K562 (cell line): ENCODE data around the gene OR1E2. TPM values are rescaled to one million over a fixed set of nuclear protein-coding genes. Genes with fewer than 3 reads are reported as not detected.

Experiments used
- polyA plus RNA-seq, 8 experiments: library from polyadenylated mRNA; depleted of rRNA in 4 of 8; stranded (reverse) in 5 of 8; unstranded in 3 of 8; fragments of >200 nt; fragmentation: Nextera tagmentation in 2 of 8; fragmentation: Illumina TruSeq in 1 of 8; extraction: Ambion mirVana in 2 of 8; extraction: Trizol in 1 of 8; gene quantifications; 2 replicates each; pipeline versions ENCODE4 v1.2.1 to v1.2.3, GENCODE V29; 2011 to 2014; ENCODE audit warnings: inconsistent platforms in 1 of 8, missing spikeins in 1 of 8
- total RNA-seq, 7 experiments: library from RNA; depleted of rRNA in 6 of 7; stranded (reverse); fragments of >200 nt in 6 of 7; fragmentation: Illumina TruSeq in 2 of 7; extraction: Trizol in 2 of 7; gene quantifications; 2 replicates each; pipeline versions ENCODE4 v1.2.1 to v1.2.3, GENCODE V29; 2011 to 2021; ENCODE audit warnings: low replicate concordance in 1 of 7

The OR1E2 gene
- total and polyA plus RNA-seq, 9 of the 15 experiments (the other 6 are each of a cell fraction or from before 2014, with no cell fraction given), result not detected

Other genes with a start within 250 kb of the OR1E2 start
Only the 7 nearest of the 14 such genes appear.
- gene OR3A1, start 135.5 kb downstream of the OR1E2 start, total RNA-seq (2014; rRNA removed), result not detected in 2 replicates
- not detected in 2 replicates for gene OR3A1, start 135.5 kb downstream of the OR1E2 start, total RNA-seq (2014; rRNA removed; fragmentation: Illumina TruSeq; extraction: Trizol)
- gene OR3A1, start 135.5 kb downstream of the OR1E2 start, total RNA-seq (2015; rRNA removed; fragmentation: Illumina TruSeq; extraction: Trizol), result not detected in 2 replicates
- not detected in 2 replicates for gene OR3A1, start 135.5 kb downstream of the OR1E2 start, total RNA-seq (2021)
- gene OR3A1, start 135.5 kb downstream of the OR1E2 start, polyA plus RNA-seq (2011; rRNA removed), result not detected in 2 replicates
- not detected in 2 replicates for gene OR3A1, start 135.5 kb downstream of the OR1E2 start, polyA plus RNA-seq (2014; fragmentation: Illumina TruSeq; extraction: Trizol)
- gene OR3A1, start 135.5 kb downstream of the OR1E2 start, polyA plus RNA-seq (2014; fragmentation: Nextera tagmentation; extraction: Ambion mirVana), result not detected
- not detected in 2 replicates for gene OR3A1, start 135.5 kb downstream of the OR1E2 start, polyA plus RNA-seq (2014; rRNA removed)
- not detected in 2 replicates for gene OR3A2, start 47.5 kb downstream of the OR1E2 start, total RNA-seq (2014; rRNA removed)
- not detected in 2 replicates for gene OR3A2, start 47.5 kb downstream of the OR1E2 start, total RNA-seq (2014; rRNA removed; fragmentation: Illumina TruSeq; extraction: Trizol)
- not detected in 2 replicates for gene OR3A2, start 47.5 kb downstream of the OR1E2 start, total RNA-seq (2015; rRNA removed; fragmentation: Illumina TruSeq; extraction: Trizol)
- gene OR3A2, start 47.5 kb downstream of the OR1E2 start, total RNA-seq (2021), result not detected in 2 replicates
- not detected in 2 replicates for gene OR3A2, start 47.5 kb downstream of the OR1E2 start, polyA plus RNA-seq (2011; rRNA removed)
- not detected in 2 replicates for gene OR3A2, start 47.5 kb downstream of the OR1E2 start, polyA plus RNA-seq (2014; fragmentation: Illumina TruSeq; extraction: Trizol)
- gene OR3A2, start 47.5 kb downstream of the OR1E2 start, polyA plus RNA-seq (2014; fragmentation: Nextera tagmentation; extraction: Ambion mirVana), result not detected
- not detected in 2 replicates for gene OR3A2, start 47.5 kb downstream of the OR1E2 start, polyA plus RNA-seq (2014; rRNA removed)
- not detected in 2 replicates for gene OR1E1, start 35.4 kb downstream of the OR1E2 start, total RNA-seq (2014; rRNA removed)
- not detected in 2 replicates for gene OR1E1, start 35.4 kb downstream of the OR1E2 start, total RNA-seq (2014; rRNA removed; fragmentation: Illumina TruSeq; extraction: Trizol)
- gene OR1E1, start 35.4 kb downstream of the OR1E2 start, total RNA-seq (2015; rRNA removed; fragmentation: Illumina TruSeq; extraction: Trizol), result not detected in 2 replicates
- not detected in 2 replicates for gene OR1E1, start 35.4 kb downstream of the OR1E2 start, total RNA-seq (2021)
- gene OR1E1, start 35.4 kb downstream of the OR1E2 start, polyA plus RNA-seq (2011; rRNA removed), result not detected in 2 replicates
- not detected in 2 replicates for gene OR1E1, start 35.4 kb downstream of the OR1E2 start, polyA plus RNA-seq (2014; fragmentation: Illumina TruSeq; extraction: Trizol)
- not detected for gene OR1E1, start 35.4 kb downstream of the OR1E2 start, polyA plus RNA-seq (2014; fragmentation: Nextera tagmentation; extraction: Ambion mirVana)
- not detected in 2 replicates for gene OR1E1, start 35.4 kb downstream of the OR1E2 start, polyA plus RNA-seq (2014; rRNA removed)
- not detected in 2 replicates for gene OR3A3, start 22.5 kb downstream of the OR1E2 start, total RNA-seq (2014; rRNA removed)
- gene OR3A3, start 22.5 kb downstream of the OR1E2 start, total RNA-seq (2014; rRNA removed; fragmentation: Illumina TruSeq; extraction: Trizol), result not detected in 2 replicates
- not detected in 2 replicates for gene OR3A3, start 22.5 kb downstream of the OR1E2 start, total RNA-seq (2015; rRNA removed; fragmentation: Illumina TruSeq; extraction: Trizol)
- not detected in 2 replicates for gene OR3A3, start 22.5 kb downstream of the OR1E2 start, total RNA-seq (2021)
- not detected in 2 replicates for gene OR3A3, start 22.5 kb downstream of the OR1E2 start, polyA plus RNA-seq (2011; rRNA removed)
- gene OR3A3, start 22.5 kb downstream of the OR1E2 start, polyA plus RNA-seq (2014; fragmentation: Illumina TruSeq; extraction: Trizol), result not detected in 2 replicates
- not detected for gene OR3A3, start 22.5 kb downstream of the OR1E2 start, polyA plus RNA-seq (2014; fragmentation: Nextera tagmentation; extraction: Ambion mirVana)
- not detected in 2 replicates for gene OR3A3, start 22.5 kb downstream of the OR1E2 start, polyA plus RNA-seq (2014; rRNA removed)
- gene SPATA22, start 38.0 kb upstream of the OR1E2 start, total RNA-seq (2014; rRNA removed), result 0.16 and 0.18 TPM in 2 replicates
- 0.44 and 0.73 TPM in 2 replicates for gene SPATA22, start 38.0 kb upstream of the OR1E2 start, total RNA-seq (2014; rRNA removed; fragmentation: Illumina TruSeq; extraction: Trizol)
- 0.33 and 0.38 TPM in 2 replicates for gene SPATA22, start 38.0 kb upstream of the OR1E2 start, total RNA-seq (2015; rRNA removed; fragmentation: Illumina TruSeq; extraction: Trizol)
- 0.33 TPM in 1 of 2 replicates, not detected in the other for gene SPATA22, start 38.0 kb upstream of the OR1E2 start, total RNA-seq (2021)
- 0.17 TPM in 1 of 2 replicates, not detected in the other for gene SPATA22, start 38.0 kb upstream of the OR1E2 start, polyA plus RNA-seq (2011; rRNA removed)
- gene SPATA22, start 38.0 kb upstream of the OR1E2 start, polyA plus RNA-seq (2014; fragmentation: Illumina TruSeq; extraction: Trizol), result 0.62 and 0.77 TPM in 2 replicates
- gene SPATA22, start 38.0 kb upstream of the OR1E2 start, polyA plus RNA-seq (2014; fragmentation: Nextera tagmentation; extraction: Ambion mirVana), result under 1 TPM; 0.48 to 0.66 TPM
- gene SPATA22, start 38.0 kb upstream of the OR1E2 start, polyA plus RNA-seq (2014; rRNA removed), result 0.36 and 0.53 TPM in 2 replicates
- gene ASPA, start 42.2 kb upstream of the OR1E2 start, total RNA-seq (2014; rRNA removed), result not detected in 2 replicates
- not detected in 2 replicates for gene ASPA, start 42.2 kb upstream of the OR1E2 start, total RNA-seq (2014; rRNA removed; fragmentation: Illumina TruSeq; extraction: Trizol)
- not detected in 2 replicates for gene ASPA, start 42.2 kb upstream of the OR1E2 start, total RNA-seq (2015; rRNA removed; fragmentation: Illumina TruSeq; extraction: Trizol)
- not detected in 2 replicates for gene ASPA, start 42.2 kb upstream of the OR1E2 start, total RNA-seq (2021)
- not detected in 2 replicates for gene ASPA, start 42.2 kb upstream of the OR1E2 start, polyA plus RNA-seq (2011; rRNA removed)
- gene ASPA, start 42.2 kb upstream of the OR1E2 start, polyA plus RNA-seq (2014; fragmentation: Illumina TruSeq; extraction: Trizol), result not detected in 2 replicates
- gene ASPA, start 42.2 kb upstream of the OR1E2 start, polyA plus RNA-seq (2014; fragmentation: Nextera tagmentation; extraction: Ambion mirVana), result not detected
- gene ASPA, start 42.2 kb upstream of the OR1E2 start, polyA plus RNA-seq (2014; rRNA removed), result not detected in 2 replicates
- gene TRPV3, start 124.0 kb upstream of the OR1E2 start, total RNA-seq (2014; rRNA removed), result 0.09 TPM in 1 of 2 replicates, not detected in the other
- gene TRPV3, start 124.0 kb upstream of the OR1E2 start, total RNA-seq (2014; rRNA removed; fragmentation: Illumina TruSeq; extraction: Trizol), result 0.07 and 0.10 TPM in 2 replicates
- 0.11 TPM in 2 replicates for gene TRPV3, start 124.0 kb upstream of the OR1E2 start, total RNA-seq (2015; rRNA removed; fragmentation: Illumina TruSeq; extraction: Trizol)
- gene TRPV3, start 124.0 kb upstream of the OR1E2 start, total RNA-seq (2021), result 0.11 and 0.18 TPM in 2 replicates
- gene TRPV3, start 124.0 kb upstream of the OR1E2 start, polyA plus RNA-seq (2011; rRNA removed), result 0.09 and 0.22 TPM in 2 replicates
- 0.08 and 0.10 TPM in 2 replicates for gene TRPV3, start 124.0 kb upstream of the OR1E2 start, polyA plus RNA-seq (2014; fragmentation: Illumina TruSeq; extraction: Trizol)
- under 1 TPM in 1 of 2 experiments, not detected in 1; 0.03 TPM for gene TRPV3, start 124.0 kb upstream of the OR1E2 start, polyA plus RNA-seq (2014; fragmentation: Nextera tagmentation; extraction: Ambion mirVana)
- gene TRPV3, start 124.0 kb upstream of the OR1E2 start, polyA plus RNA-seq (2014; rRNA removed), result 0.42 and 0.55 TPM in 2 replicates